ENCODE measurements around the gene FBP1. TPM values are rescaled to one million over a fixed set of nuclear protein-coding genes. Genes with fewer than 3 reads are reported as not detected.

Gene FBP1
- total and polyA plus RNA-seq, 10 of the 15 experiments (the other 5 are each of a cell fraction or from before 2014, with no cell fraction given), result 0.11 to 0.38 (median 0.15) TPM; not detected in 7

DNA sequence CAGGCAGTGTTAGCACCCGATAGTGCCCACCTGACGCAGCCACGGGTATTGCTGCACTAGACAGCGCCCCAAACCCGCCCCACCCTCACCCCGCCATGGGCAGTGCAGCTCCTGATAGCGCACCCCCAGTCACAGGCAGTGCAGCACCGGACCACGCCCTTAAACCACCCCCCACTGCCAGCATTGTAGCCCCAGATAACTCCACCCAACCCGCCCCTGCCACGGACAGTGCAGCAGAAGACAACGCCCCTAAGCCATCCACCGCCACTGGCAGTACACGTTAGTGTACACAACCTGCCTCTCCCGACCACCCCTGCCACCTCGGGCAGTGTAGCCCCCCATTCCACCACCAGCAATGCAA, 85.3 kb downstream of the FBP1 start (continued):
- no peak for TF ChIP-seq NFYB (IDR thresholded peaks at IDR 0.05; ENCODE audit: insufficient read depth, low read depth, low read length)

Other genes starting within 250 kb of the FBP1 start
- not detected in 2 replicates for gene PCAT7, start 84.4 kb downstream of the FBP1 start, total RNA-seq (2014; rRNA removed)
- not detected in 2 replicates for gene PCAT7, start 84.4 kb downstream of the FBP1 start, total RNA-seq (2014; rRNA removed; fragmentation: Illumina TruSeq; extraction: Trizol)
- gene PCAT7, start 84.4 kb downstream of the FBP1 start, total RNA-seq (2021), result not detected in 2 replicates
- not detected in 2 replicates for gene PCAT7, start 84.4 kb downstream of the FBP1 start, polyA plus RNA-seq (2011; rRNA removed)
- not detected in 2 replicates for gene PCAT7, start 84.4 kb downstream of the FBP1 start, polyA plus RNA-seq (2014; fragmentation: Illumina TruSeq; extraction: Trizol)
- under 1 TPM in 1 of 2 experiments, not detected in 1; 0.04 TPM for gene PCAT7, start 84.4 kb downstream of the FBP1 start, polyA plus RNA-seq (2014; fragmentation: Nextera tagmentation; extraction: Ambion mirVana)
- gene PCAT7, start 84.4 kb downstream of the FBP1 start, polyA plus RNA-seq (2014; rRNA removed), result not detected in 2 replicates
- not detected for gene PCAT7, start 84.4 kb downstream of the FBP1 start, polyA plus RNA-seq (2016; fragmentation: Nextera tagmentation; extraction: Ambion mirVana)
- 0.17 TPM in 1 of 2 replicates, not detected in the other for gene FBP2, start 45.7 kb downstream of the FBP1 start, total RNA-seq (2014; rRNA removed)
- gene FBP2, start 45.7 kb downstream of the FBP1 start, total RNA-seq (2014; rRNA removed; fragmentation: Illumina TruSeq; extraction: Trizol), result not detected in 2 replicates
- gene FBP2, start 45.7 kb downstream of the FBP1 start, total RNA-seq (2021), result not detected in 2 replicates
- gene FBP2, start 45.7 kb downstream of the FBP1 start, polyA plus RNA-seq (2011; rRNA removed), result 1.1 and 1.3 TPM in 2 replicates
- gene FBP2, start 45.7 kb downstream of the FBP1 start, polyA plus RNA-seq (2014; fragmentation: Illumina TruSeq; extraction: Trizol), result not detected in 2 replicates
- under 1 TPM in 1 of 2 experiments, not detected in 1; 0.07 TPM for gene FBP2, start 45.7 kb downstream of the FBP1 start, polyA plus RNA-seq (2014; fragmentation: Nextera tagmentation; extraction: Ambion mirVana)
- gene FBP2, start 45.7 kb downstream of the FBP1 start, polyA plus RNA-seq (2014; rRNA removed), result 0.08 TPM in 1 of 2 replicates, not detected in the other
- gene FBP2, start 45.7 kb downstream of the FBP1 start, polyA plus RNA-seq (2016; fragmentation: Nextera tagmentation; extraction: Ambion mirVana), result not detected
- gene AOPEP, start 87.2 kb upstream of the FBP1 start, total RNA-seq (2014; rRNA removed), result 12.1 and 12.5 TPM in 2 replicates
- 12.6 and 14.0 TPM in 2 replicates for gene AOPEP, start 87.2 kb upstream of the FBP1 start, total RNA-seq (2014; rRNA removed; fragmentation: Illumina TruSeq; extraction: Trizol)
- 14.4 and 16.9 TPM in 2 replicates for gene AOPEP, start 87.2 kb upstream of the FBP1 start, total RNA-seq (2021)
- 4.5 and 5.4 TPM in 2 replicates for gene AOPEP, start 87.2 kb upstream of the FBP1 start, polyA plus RNA-seq (2011; rRNA removed)
- 6.5 and 7.1 TPM in 2 replicates for gene AOPEP, start 87.2 kb upstream of the FBP1 start, polyA plus RNA-seq (2014; fragmentation: Illumina TruSeq; extraction: Trizol)
- 1 to 10 TPM; 2.3 to 5.1 TPM for gene AOPEP, start 87.2 kb upstream of the FBP1 start, polyA plus RNA-seq (2014; fragmentation: Nextera tagmentation; extraction: Ambion mirVana)
- gene AOPEP, start 87.2 kb upstream of the FBP1 start, polyA plus RNA-seq (2014; rRNA removed), result 10.4 and 10.9 TPM in 2 replicates
- gene AOPEP, start 87.2 kb upstream of the FBP1 start, polyA plus RNA-seq (2016; fragmentation: Nextera tagmentation; extraction: Ambion mirVana), result 10 to 100 TPM in 1 of 2 experiments, 1 to 10 TPM in 1; 9.3 to 12.0 TPM

All from GM12878 (cell line).